Parathyroid adenoma (tissue), 2 donors: ENCODE data around the gene PCDHGA1.
A peak's percentile ranks its signal among the peaks of the same experiment; 100 is the strongest.

ENCODE experiments used
- H2AFZ ChIP-seq: fragments of 300-600 bp; sonication (generic); one replicate; pipeline ENCODE4 v1.7.0; 2017; ENCODE audit warnings: antibody characterized with exemption, mild to moderate bottlenecking
- H3K27ac ChIP-seq: fragments of 300-600 bp; sonication (generic); one replicate; pipeline ENCODE4 v1.7.0; 2017
- H3K27me3 ChIP-seq: fragments of 300-600 bp; sonication (generic); one replicate; pipeline ENCODE4 v1.7.0; 2017; ENCODE audit warnings: low read length; ENCODE audit not compliant: control insufficient read depth, insufficient read depth
- H3K36me3 ChIP-seq: fragments of 300-600 bp; sonication (generic); one replicate; pipeline ENCODE4 v1.7.0; 2017; ENCODE audit warnings: low read length; ENCODE audit not compliant: control insufficient read depth, insufficient read depth
- H3K4me1 ChIP-seq: fragments of 300-600 bp; sonication (generic); one replicate; pipeline ENCODE4 v1.7.0; 2017; ENCODE audit warnings: control low read depth
- H3K4me2 ChIP-seq: fragments of 300-600 bp; sonication (generic); one replicate; pipeline ENCODE4 v1.7.0; 2017; ENCODE audit warnings: low read length
- H3K4me3 ChIP-seq: fragments of 300-600 bp; sonication (generic); one replicate; pipeline ENCODE4 v1.7.0; 2017; ENCODE audit warnings: low read depth, low read length
- H3K79me2 ChIP-seq: fragments of 300-600 bp; sonication (generic); one replicate; pipeline ENCODE4 v1.7.0; 2017; ENCODE audit warnings: control low read depth
- H3K9ac ChIP-seq: fragments of 300-600 bp; sonication (generic); one replicate; pipeline ENCODE4 v1.7.0; 2017; ENCODE audit warnings: mild to moderate bottlenecking
- H3K9me3 ChIP-seq: fragments of 300-600 bp; sonication (generic); one replicate; pipeline ENCODE4 v1.7.0; 2017; ENCODE audit warnings: low read length; ENCODE audit not compliant: control insufficient read depth
- CTCF ChIP-seq: fragments of 300-600 bp; sonication (generic); IDR thresholded peaks from one replicate; pipeline ENCODE4 v1.7.0; 2017; ENCODE audit warnings: antibody characterized with exemption, mild to moderate bottlenecking
- donor health status: primary hyperparathyroidism.

PCDHGA1 gene

GRCh38 chr5:141363952-141364660 lies 33.8 kb downstream of the PCDHGA1 start, which contains the start of gene PCDHGA5:
Gene PCDHGA5, plus strand, starts transcription at chr5:141364162. Its CDS starts 169 bp downstream, at chr5:141364331.
- Histone ChIP-seq H3K79me2 (no peaks in the 10 kb centered on the region), H3K27ac (no peak within 1 kb of the TSS), H3K36me3 (peaks cover 2% of the 10 kb centered on the region), H3K4me1 (no peaks in the 10 kb centered on the region), H3K4me3 (no peak within 1 kb of the TSS), H2AFZ (peak within 1 kb of the TSS; percentile 7), H3K9ac (no peak within 1 kb of the TSS), H3K4me2 (no peak within 1 kb of the TSS), H3K9me3 (no peaks in the 10 kb centered on the region), H3K27me3 (no peaks in the 10 kb centered on the region)
- TF ChIP-seq CTCF, result peak; percentile 15

GRCh38 chr5:141366016-141366896 lies 35.9 kb downstream of the PCDHGA1 start:
- Histone ChIP-seq H3K9ac (no peak overlapping the region), H3K9me3 (peaks cover 5% of the 10 kb centered on the region), H3K4me2 (no peak overlapping the region), H3K79me2 (no peaks in the 10 kb centered on the region), H3K4me3 (no peak overlapping the region), H3K36me3 (peaks cover 2% of the 10 kb centered on the region), H3K27ac (no peak overlapping the region), H2AFZ (no peak overlapping the region), H3K4me1 (no peaks in the 10 kb centered on the region), H3K27me3 (no peaks in the 10 kb centered on the region)
- TF ChIP-seq CTCF, result no peak

- H3K4me2 ChIP-seq, result no peak within 1 kb of the TSS
- H3K9me3 ChIP-seq, result peaks cover 13% of the 10 kb centered on the region
- H3K9ac ChIP-seq, result no peak within 1 kb of the TSS
- H3K27ac ChIP-seq, result peak within 1 kb of the TSS; percentile 30
- H3K4me1 ChIP-seq, result no peaks in the 10 kb centered on the region
- H3K27me3 ChIP-seq, result no peaks in the 10 kb centered on the region
- H3K4me3 ChIP-seq, result no peak within 1 kb of the TSS
- H2AFZ ChIP-seq, result peak within 1 kb of the TSS; percentile 48
- H3K36me3 ChIP-seq, result no peaks in the 10 kb centered on the region
- TF ChIP-seq CTCF, result peak; percentile 46
- H3K79me2 ChIP-seq, result no peaks in the 10 kb centered on the region
These were observed 39.9 kb downstream of the PCDHGA1 start, which contains the start of gene PCDHGB3 for GRCh38 chr5:141369994-141370848. Gene PCDHGB3, plus strand, starts transcription at chr5:141370242. Its CDS starts 153 bp downstream, at chr5:141370395.

- H3K4me2 ChIP-seq, result no peak overlapping the region
- no peak for TF ChIP-seq CTCF
- no peak overlapping the region for H3K9ac ChIP-seq
- H2AFZ ChIP-seq, result no peak overlapping the region
- no peaks in the 10 kb centered on the region for H3K36me3 ChIP-seq
- no peaks in the 10 kb centered on the region for H3K4me1 ChIP-seq
- H3K4me3 ChIP-seq, result no peak overlapping the region
- H3K79me2 ChIP-seq, result no peaks in the 10 kb centered on the region
- H3K27me3 ChIP-seq, result no peaks in the 10 kb centered on the region
- peaks cover 13% of the 10 kb centered on the region for H3K9me3 ChIP-seq
- no peak overlapping the region for H3K27ac ChIP-seq
These were observed 41.5 kb downstream of the PCDHGA1 start for GRCh38 chr5:141371572-141372475.
